GM12874 (cell line): ENCODE measurements around the gene BPNT1.

Source experiments
- CTCF ChIP-seq: IDR thresholded peaks from 2 replicates; pipeline ENCODE4 v1.5.1; 2011; ENCODE audit warnings: low read depth, mild to moderate bottlenecking, control low read depth, low read length, moderate library complexity; ENCODE audit not compliant: insufficient read depth

BPNT1 gene

GRCh38 chr1:220011620-220012019, 78.0 kb downstream of the BPNT1 start:
- no peak for TF ChIP-seq CTCF
